Activated CD4-positive, CD25-positive, alpha-beta regulatory T cell treated with anti-CD3 and anti-CD28 coated beads, Interleukin-2, amount 50 U/mL, for 16 hours (primary cell): ENCODE results near the gene BTBD19.
A peak's percentile ranks its signal among the peaks of the same experiment; 100 is the strongest.
"Not testable (repeated sequence)": the region's sequence is repeated elsewhere in the genome, so short reads cannot be mapped to it uniquely, and the experiment has no call there.

Experiments
- DNase-seq: peaks from one replicate; pipeline ENCODE4 v3.0.0-alpha.2; 2020; ENCODE audit warnings: low read depth, low spot score

Gene BTBD19

GRCh38 chr1:44808938-44809917 lies 905 bp downstream of the BTBD19 start:
- DNase-seq = peak; percentile 75

- no peak for DNase-seq
Observed at GRCh38 chr1:44810101-44810761, 1.9 kb downstream of the BTBD19 start.

- DNase-seq = not testable (repeated sequence)
Observed at GRCh38 chr1:44810762-44811105, 2.4 kb downstream of the BTBD19 start.

GRCh38 chr1:44811234-44811633 lies 2.9 kb downstream of the BTBD19 start:
- no peak for DNase-seq

GRCh38 chr1:44812822-44813543 lies 4.7 kb downstream of the BTBD19 start:
- no peak for DNase-seq

GRCh38 chr1:44815926-44816325 lies 7.6 kb downstream of the BTBD19 start:
- not testable (repeated sequence) for DNase-seq

GRCh38 chr1:44817307-44817706 lies 9.0 kb downstream of the BTBD19 start:
- no peak for DNase-seq

GRCh38 chr1:44817771-44818495 lies 9.6 kb downstream of the BTBD19 start:
- no peak for DNase-seq

GRCh38 chr1:44819196-44819607 lies 10.9 kb downstream of the BTBD19 start:
- no peak for DNase-seq

- peak; percentile 65 for DNase-seq
Observed at GRCh38 chr1:44819608-44820327, 11.4 kb downstream of the BTBD19 start.

- no peak for DNase-seq
Observed at GRCh38 chr1:44820328-44821239, 12.3 kb downstream of the BTBD19 start.

GRCh38 chr1:44821240-44821715 lies 13.0 kb downstream of the BTBD19 start:
- DNase-seq = no peak

GRCh38 chr1:44822131-44822701 lies 13.9 kb downstream of the BTBD19 start:
- DNase-seq = no peak

- no peak for DNase-seq
Observed at GRCh38 chr1:44822981-44823451, 14.7 kb downstream of the BTBD19 start.

- DNase-seq = not testable (repeated sequence)
Observed at GRCh38 chr1:44824392-44824791, 16.1 kb downstream of the BTBD19 start.

GRCh38 chr1:44826375-44827196 lies 18.3 kb downstream of the BTBD19 start:
- no peak for DNase-seq

- no peak for DNase-seq
Observed at GRCh38 chr1:44827197-44828002, 19.1 kb downstream of the BTBD19 start.
